K562 (cell line): ENCODE results near the gene JAKMIP2. TPM values are rescaled to one million over a fixed set of nuclear protein-coding genes. Genes with fewer than 3 reads are reported as not detected.

Experiments used
- ATAC-seq: fragments of 200-7000 bp; cut with Tn5 transposase; 3 replicates; pipeline ENCODE4 v1.9.1; 2020; ENCODE audit warnings: moderate library complexity
- BruUV-seq: library from RNA; stranded (reverse); fragments of 400-500 nt; replicated peaks from 2 replicates; lab custom pipeline; 2021; lab: Mats Ljungman, UMichigan
- CTCF ChIA-PET: fragments of 300-600 bp; formaldehyde crosslinking; extraction: SDS; loops from one replicate; lab custom pipeline; 2021; ENCODE audit warnings: low intra/inter-chr PET ratio; lab: Yijun Ruan, JAX
- POLR2A ChIA-PET: fragments of 300-600, 350-650 bp; sonication (Branson Sonifier 250); formaldehyde crosslinking; extraction: SDS; loops from one replicate; lab custom pipeline; 2021; ENCODE audit warnings: antibody characterized with exemption, inconsistent platforms; lab: Yijun Ruan, JAX
- DNase-seq, 4 experiments: peaks; one replicate each; pipeline versions ENCODE4 v3.0.0 to v3.0.0-alpha.2; 2011 to 2018; ENCODE audit warnings: low spot score in 3 of 4, mixed read lengths in 3 of 4; ENCODE audit errors: extremely low read depth in 1 of 4
- FAIRE-seq: peaks from 2 replicates; lab custom pipeline; 2011; peaks lifted over from hg19 to GRCh38; lab: Jason Lieb, UNC
- H2AFZ ChIP-seq: 2 replicates; pipeline ENCODE4 v1.6.0; 2011; ENCODE audit warnings: low read depth, low read length, control low read depth, inconsistent platforms
- H3K27ac ChIP-seq: fragments of 200-600 bp; 3 replicates; pipeline ENCODE4 v1.8.0; 2011; ENCODE audit warnings: low read depth, mild to moderate bottlenecking, control low read depth, inconsistent platforms, low read length, moderate library complexity, mixed read lengths; ENCODE audit errors: extremely low read depth
- H3K27me3 ChIP-seq, 2 experiments: fragments of 300-600 bp in 1 of 2; 2 replicates in 1 of 2; 3 replicates in 1 of 2; pipeline versions ENCODE4 v1.6.0 to v1.8.0; 2011; ENCODE audit warnings: inconsistent platforms in 2 of 2, low read length in 2 of 2, mild to moderate bottlenecking in 1 of 2, mixed read lengths in 1 of 2, moderate library complexity in 1 of 2; ENCODE audit not compliant: control insufficient read depth in 2 of 2, insufficient read depth in 2 of 2
- H3K36me3 ChIP-seq: fragments of 300-600 bp; 3 replicates; pipeline ENCODE4 v1.8.0; 2011; ENCODE audit warnings: mild to moderate bottlenecking, low read length, inconsistent platforms; ENCODE audit not compliant: control insufficient read depth, insufficient read depth
- H3K4me1 ChIP-seq, 2 experiments: fragments of 200-600 bp in 1 of 2; replicated peaks in 1 of 2; 2 replicates in 1 of 2; 3 replicates in 1 of 2; pipeline versions ENCODE4 v1.5.1 to v1.8.0; 2011; ENCODE audit warnings: inconsistent platforms in 2 of 2, low read length in 2 of 2, mild to moderate bottlenecking in 1 of 2, mixed read lengths in 1 of 2, moderate library complexity in 1 of 2; ENCODE audit not compliant: control insufficient read depth in 2 of 2, insufficient read depth in 2 of 2
- H3K4me2 ChIP-seq: 2 replicates; pipeline ENCODE4 v1.6.1; 2011; ENCODE audit warnings: low read length, control low read depth, inconsistent platforms, mixed read lengths; ENCODE audit not compliant: insufficient read depth
- H3K4me3 ChIP-seq: fragments of 200-600 bp; sonication (generic), shearing (Covaris generic); 2 replicates; pipeline ENCODE4 v1.5.1; 2016; ENCODE audit warnings: control low read depth, inconsistent platforms
- H3K79me2 ChIP-seq: fragments of 200-600 bp; 3 replicates; pipeline ENCODE4 v1.8.0; 2011; ENCODE audit warnings: low read length, inconsistent platforms; ENCODE audit not compliant: control insufficient read depth, insufficient read depth
- H3K9ac ChIP-seq, 2 experiments: 2 replicates each; pipeline versions ENCODE4 v1.6.0 to v1.6.1; 2011; ENCODE audit warnings: low read depth in 2 of 2, low read length in 2 of 2, control low read depth in 1 of 2, inconsistent platforms in 1 of 2, mild to moderate bottlenecking in 1 of 2, mixed read lengths in 1 of 2; ENCODE audit not compliant: insufficient read depth in 1 of 2
- H3K9me1 ChIP-seq: one replicate; pipeline ENCODE4 v1.6.0; 2011; ENCODE audit warnings: inconsistent platforms, mild to moderate bottlenecking, low read length, moderate library complexity; ENCODE audit not compliant: control insufficient read depth, insufficient read depth
- H3K9me3 ChIP-seq: replicated peaks from 2 replicates; pipeline ENCODE4 v1.5.1; 2011; ENCODE audit warnings: low read depth, low read length, inconsistent platforms; ENCODE audit not compliant: control insufficient read depth, insufficient read depth
- H4K20me1 ChIP-seq: replicated peaks from 2 replicates; pipeline ENCODE4 v1.6.1; 2011; ENCODE audit warnings: low read length, inconsistent platforms, mixed read lengths; ENCODE audit not compliant: control insufficient read depth, insufficient read depth
- DIDO1 ChIP-seq: fragments of 450-650 bp; IDR thresholded peaks from 2 replicates; pipeline ENCODE4 v1.6.1; 2016; ENCODE audit warnings: low read depth, missing biosample characterization, missing genetic modification characterization
- FOXK2 ChIP-seq, 2 experiments: fragments of 450-650 bp; IDR thresholded peaks in 1 of 2; conservative IDR thresholded peaks in 1 of 2; 2 replicates each; pipeline ENCODE4 v1.6.1; 2016; ENCODE audit warnings: low read depth in 2 of 2, mild to moderate bottlenecking in 1 of 2
- KDM1A ChIP-seq, 2 experiments: fragments of 450-650 bp; IDR thresholded peaks; 2 replicates each; pipeline ENCODE4 v1.6.1; 2016; ENCODE audit warnings: mild to moderate bottlenecking in 2 of 2
- KDM5B ChIP-seq: fragments of 200-600 bp; sonication (generic); IDR thresholded peaks from 2 replicates; pipeline ENCODE4 v1.6.1; 2012; ENCODE audit warnings: low read depth, mild to moderate bottlenecking, moderate library complexity, low read length, control low read depth, inconsistent platforms; ENCODE audit not compliant: insufficient replicate concordance
- KLF13 ChIP-seq: fragments of 450-650 bp; IDR thresholded peaks from 2 replicates; pipeline ENCODE4 v1.6.1; 2016; ENCODE audit warnings: missing genetic modification characterization, low read depth, mild to moderate bottlenecking, missing compliant biosample characterization, moderate library complexity, borderline replicate concordance
- MECOM ChIP-seq: fragments of 250-450 bp; sonication (Bioruptor Pico); IDR thresholded peaks from 2 replicates; pipeline ENCODE4 v1.8.0; 2022; ENCODE audit warnings: inconsistent platforms
- NCOA1 ChIP-seq: fragments of 450-650 bp; IDR thresholded peaks from 2 replicates; pipeline ENCODE4 v1.6.1; 2016; ENCODE audit warnings: low read depth
- PBX2 ChIP-seq, 2 experiments: IDR thresholded peaks in 1 of 2; conservative IDR thresholded peaks in 1 of 2; 2 replicates each; pipeline ENCODE4 v1.6.1; 2016; ENCODE audit warnings: low read depth in 2 of 2, mild to moderate bottlenecking in 1 of 2, missing compliant biosample characterization in 1 of 2, missing genetic modification characterization in 1 of 2, moderate library complexity in 1 of 2
- RBBP5 ChIP-seq: fragments of 200-600 bp; sonication (generic); IDR thresholded peaks from 2 replicates; pipeline ENCODE4 v1.6.1; 2012; ENCODE audit warnings: borderline replicate concordance, mild to moderate bottlenecking, low read length, control low read depth, inconsistent platforms; ENCODE audit not compliant: insufficient read depth, poor library complexity, severe bottlenecking
- SMARCC2 ChIP-seq: fragments of 450-650 bp; IDR thresholded peaks from 2 replicates; pipeline ENCODE4 v1.6.1; 2017; ENCODE audit warnings: antibody characterized with exemption, moderate library complexity, mild to moderate bottlenecking, low read depth
- WGBS: fragments of 100-300 bp; shearing (Covaris generic); methylation state at CpG from one replicate; pipeline ENCODE4 v1.1.6; 2016; ENCODE audit warnings: low coverage, mixed read lengths; ENCODE audit not compliant: insufficient coverage; ENCODE audit errors: missing lambda C conversion rate; 5-methylcytosine and 5-hydroxymethylcytosine counted together
- in situ Hi-C: fragments of 300-500 bp; cut with MboI; formaldehyde crosslinking; loops from 4 replicates; pipeline ENCODE4 v1.15.0; 2018; ENCODE audit warnings: inconsistent platforms, mixed read lengths
- intact Hi-C: fragments of 100-400 bp; cut with micrococcal nuclease; formaldehyde crosslinking; loops from 2 replicates; pipeline ENCODE4 v1.14.2; 2022
- polyA plus RNA-seq, 8 experiments: library from polyadenylated mRNA; depleted of rRNA in 4 of 8; stranded (reverse) in 5 of 8; unstranded in 3 of 8; fragments of >200 nt; fragmentation: Nextera tagmentation in 2 of 8; fragmentation: Illumina TruSeq in 1 of 8; extraction: Ambion mirVana in 2 of 8; extraction: Trizol in 1 of 8; gene quantifications; 2 replicates each; pipeline versions ENCODE4 v1.2.1 to v1.2.3, GENCODE V29; 2011 to 2014; ENCODE audit warnings: inconsistent platforms in 1 of 8, missing spikeins in 1 of 8
- total RNA-seq, 7 experiments: library from RNA; depleted of rRNA in 6 of 7; stranded (reverse); fragments of >200 nt in 6 of 7; fragmentation: Illumina TruSeq in 2 of 7; extraction: Trizol in 2 of 7; gene quantifications; 2 replicates each; pipeline versions ENCODE4 v1.2.1 to v1.2.3, GENCODE V29; 2011 to 2021; ENCODE audit warnings: low replicate concordance in 1 of 7

Gene JAKMIP2
- total and polyA plus RNA-seq, 9 of the 15 experiments (the other 6 are each of a cell fraction or from before 2014, with no cell fraction given): not detected

- intact Hi-C loops: no loop called here
- CTCF ChIA-PET: no interaction called here
- H3K27ac ChIP-seq: no peak overlapping the region
- 0% methylated on average over 2 of the region's 2 CpGs for WGBS
- H3K9me1 ChIP-seq: no peaks in the 10 kb centered on the region
- DNase-seq (no peak), ATAC-seq (no peak), FAIRE-seq (no peak)
- no peak overlapping the region for H3K9ac ChIP-seq
- no peaks in the 10 kb centered on the region for H4K20me1 ChIP-seq
- no peaks in the 10 kb centered on the region for H3K4me1 ChIP-seq
- no TSS peak for BruUV-seq
- no peaks in the 10 kb centered on the region for H3K9me3 ChIP-seq
- H3K4me2 ChIP-seq: no peak overlapping the region
- TF ChIP-seq KLF13 (tag): no peak
- no peak for TF ChIP-seq NCOA1
- no peak for TF ChIP-seq PBX2 (CRISPR knock-in tag; IDR thresholded peaks at IDR 0.05; ENCODE audit: low read depth)
- TF ChIP-seq PBX2 (tag; conservative IDR thresholded peaks at IDR 0.05; ENCODE audit: low read depth): no peak
- TF ChIP-seq FOXK2 (conservative IDR thresholded peaks at IDR 0.05 in 1 of 2, IDR thresholded peaks at IDR 0.05 in 1 of 2; ENCODE audit: low read depth in 2 of 2): no peak
- TF ChIP-seq SMARCC2: no peak
- TF ChIP-seq DIDO1 (tag): no peak
- no peak for TF ChIP-seq RBBP5
- no peak for TF ChIP-seq MECOM
- TF ChIP-seq KDM1A (IDR thresholded peaks at IDR 0.05): no peak
- TF ChIP-seq KDM5B: no peak
- H2AFZ ChIP-seq: no peak overlapping the region
- no peaks in the 10 kb centered on the region for H3K79me2 ChIP-seq
- in situ Hi-C loops: no loop called here
- H3K27me3 ChIP-seq: no peaks in the 10 kb centered on the region
- POLR2A ChIA-PET: no interaction called here
- H3K4me3 ChIP-seq: no peak overlapping the region
- H3K36me3 ChIP-seq: no peaks in the 10 kb centered on the region
These were observed 73.8 kb downstream of the JAKMIP2 start for GRCh38 chr5:147708708-147709107.
